Activated CD4-positive, alpha-beta T cell treated with anti-CD3 and anti-CD28 coated beads for 48 hours (primary cell): Measurements from ENCODE around the gene SRRM1.

Experiments used
- DNase-seq: peaks from one replicate; pipeline ENCODE4 v3.0.0-alpha.2; 2020

Gene SRRM1

DNA sequence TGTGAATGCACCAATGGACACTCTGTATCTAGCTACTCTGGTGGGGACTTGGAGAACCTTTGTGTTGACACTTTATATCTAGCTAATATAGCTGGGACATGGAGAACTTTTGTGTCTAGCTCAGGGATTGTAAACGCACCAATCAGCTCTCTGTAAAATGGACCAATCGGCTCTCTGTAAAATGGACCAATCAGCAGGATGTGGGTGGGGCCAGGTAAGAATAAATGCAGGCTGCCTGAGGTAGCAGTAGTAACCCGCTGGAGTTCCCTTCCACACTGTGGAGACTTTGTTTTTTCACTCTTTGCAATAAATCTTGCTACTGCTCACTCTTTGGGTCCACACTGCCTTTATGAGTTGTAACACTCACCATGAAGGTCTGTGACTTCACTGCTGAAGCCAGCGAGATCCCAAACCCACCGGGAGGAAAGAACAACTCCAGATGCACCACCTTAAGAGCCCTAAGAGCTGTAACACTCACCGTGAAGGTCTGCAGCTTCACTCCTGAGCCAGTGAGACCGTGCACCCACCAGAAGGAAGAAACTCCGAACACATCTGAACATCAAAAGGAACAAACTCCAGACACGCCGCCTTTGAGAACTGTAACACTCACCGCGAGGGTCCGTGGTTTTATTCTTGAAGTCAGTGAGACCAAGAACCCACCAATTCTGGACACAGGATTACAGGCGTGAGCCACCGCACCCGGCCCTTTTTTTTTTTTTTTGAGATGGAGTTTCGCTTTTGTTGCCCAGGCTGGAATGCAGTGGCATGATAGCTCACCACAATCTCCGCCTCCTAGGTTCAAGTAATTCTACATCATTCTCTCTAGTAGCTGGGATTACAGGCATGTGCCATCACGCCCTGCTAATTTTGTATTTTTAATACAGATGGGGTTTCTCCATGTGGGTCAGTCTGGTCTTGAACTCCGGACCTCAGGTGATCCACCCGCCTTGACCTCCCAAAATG lies 79.3 kb downstream of the SRRM1 start:
- DNase-seq = peak; percentile 34
